ACC112 (cell line): ENCODE data around the gene TMEM79.
"Not testable (repeated sequence)": the region's sequence is repeated elsewhere in the genome, so short reads cannot be mapped to it uniquely, and the experiment has no call there.

Source experiments
- H2AFZ ChIP-seq: fragments of 200-600 bp; sonication (generic); one replicate; pipeline ENCODE4 v1.6.0; 2017; ENCODE audit warnings: antibody characterized with exemption, low read length; ENCODE audit not compliant: unreplicated experiment
- H3K27ac ChIP-seq: fragments of 200-600 bp; sonication (generic); 2 replicates; pipeline ENCODE4 v1.5.1; 2014; ENCODE audit warnings: low read depth, mild to moderate bottlenecking, antibody characterized with exemption, low read length, moderate library complexity
- H3K27me3 ChIP-seq: fragments of 200-600 bp; sonication (generic); 2 replicates; pipeline ENCODE4 v1.6.1; 2014; ENCODE audit warnings: mild to moderate bottlenecking, antibody characterized with exemption, low read length, moderate library complexity, mixed read lengths; ENCODE audit not compliant: insufficient read depth
- H3K36me3 ChIP-seq: fragments of 200-600 bp; sonication (generic); 2 replicates; pipeline ENCODE4 v1.6.1; 2016; ENCODE audit warnings: mild to moderate bottlenecking, antibody characterized with exemption, low read length, moderate library complexity, mixed read lengths; ENCODE audit not compliant: insufficient read depth
- H3K4me1 ChIP-seq: fragments of 200-600 bp; sonication (generic); one replicate; pipeline ENCODE4 v1.6.1; 2016; ENCODE audit warnings: low read length, mixed read lengths; ENCODE audit not compliant: insufficient read depth, unreplicated experiment, control insufficient read depth
- H3K4me3 ChIP-seq: fragments of 200-600 bp; sonication (generic); 2 replicates; pipeline ENCODE4 v1.5.1; 2014; ENCODE audit warnings: mild to moderate bottlenecking, low read depth, low read length
- H3K79me2 ChIP-seq: fragments of 200-600 bp; sonication (generic); one replicate; pipeline ENCODE4 v1.6.0; 2016; ENCODE audit warnings: low read length; ENCODE audit not compliant: control insufficient read depth, unreplicated experiment, insufficient read depth

The TMEM79 gene

DNA sequence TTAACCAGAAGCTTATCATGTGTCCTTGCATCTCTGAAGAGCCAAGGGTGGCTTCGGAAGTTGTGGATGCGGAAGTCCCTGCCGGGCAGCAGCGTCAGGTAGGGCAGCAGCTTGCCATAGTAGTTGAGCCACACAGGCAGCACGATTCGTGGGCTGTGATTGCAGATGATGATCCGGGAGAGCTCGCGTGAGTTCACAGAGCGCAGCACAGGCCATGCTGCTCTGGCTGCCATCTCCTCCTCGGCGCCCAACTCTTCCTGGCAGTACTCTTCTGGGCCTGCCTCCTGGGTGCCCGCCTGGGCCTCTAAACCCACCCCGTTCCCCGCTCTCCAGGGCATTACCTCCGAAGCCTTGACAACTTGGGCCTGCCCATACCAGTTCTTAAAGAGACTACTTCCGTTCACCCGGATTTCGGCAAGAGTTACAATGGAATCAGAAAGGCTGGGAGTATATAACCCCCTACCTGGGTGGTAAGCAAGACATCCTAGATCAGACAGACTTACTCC is 14.8 kb downstream of the TMEM79 start, which contains the start of gene VHLL:
Gene VHLL (minus strand): TSS at position 456 of the 506 bp plus-strand sequence. CDS start 118 bp downstream, at position 338.
- no peak within 1 kb of the TSS for H3K4me3 ChIP-seq
- H3K4me1 ChIP-seq = peaks cover 8% of the 10 kb centered on the region
- no peaks in the 10 kb centered on the region for H3K36me3 ChIP-seq
- H2AFZ ChIP-seq = no peak within 1 kb of the TSS
- no peak within 1 kb of the TSS for H3K27ac ChIP-seq
- peaks cover 13% of the 10 kb centered on the region for H3K79me2 ChIP-seq
- no peaks in the 10 kb centered on the region for H3K27me3 ChIP-seq

DNA sequence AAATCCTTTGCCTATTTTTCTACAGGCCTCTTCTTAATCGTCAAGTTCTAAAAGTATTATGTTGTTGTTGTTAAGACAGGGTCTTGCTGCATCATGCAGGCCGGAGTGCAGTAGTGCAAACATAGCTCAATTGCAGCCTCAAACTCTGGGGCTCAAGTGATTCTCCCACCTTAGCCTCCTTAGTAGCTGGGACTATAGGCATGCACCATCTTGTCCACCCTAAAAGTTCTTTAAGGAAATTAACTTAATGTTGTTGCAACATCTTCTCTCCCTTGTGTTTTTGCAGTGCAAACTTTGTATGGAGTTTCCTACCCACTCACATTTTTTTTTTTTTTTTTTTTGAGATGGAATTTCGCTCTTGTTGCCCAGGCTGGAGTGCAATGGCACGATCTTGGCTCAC is 19.1 kb downstream of the TMEM79 start:
- H2AFZ ChIP-seq = no peak overlapping the region
- H3K27me3 ChIP-seq = no peaks in the 10 kb centered on the region
- H3K36me3 ChIP-seq = peaks cover 4% of the 10 kb centered on the region; the same call in 1 of the 2 replicates
- no peak overlapping the region for H3K27ac ChIP-seq
- peaks cover 5% of the 10 kb centered on the region for H3K4me1 ChIP-seq
- no peak overlapping the region for H3K4me3 ChIP-seq
- no peaks in the 10 kb centered on the region for H3K79me2 ChIP-seq

- no peak overlapping the region for H2AFZ ChIP-seq
- H3K36me3 ChIP-seq = peaks cover 15% of the 10 kb centered on the region
- H3K4me1 ChIP-seq = peaks cover 9% of the 10 kb centered on the region
- peaks cover 7% of the 10 kb centered on the region for H3K79me2 ChIP-seq
- H3K27me3 ChIP-seq = no peaks in the 10 kb centered on the region
- H3K27ac ChIP-seq = no peak overlapping the region
- H3K4me3 ChIP-seq = no peak overlapping the region
Measured at GRCh38 chr1:156305215-156305614, 21.1 kb downstream of the TMEM79 start.

GRCh38 chr1:156308078-156308477 is 24.0 kb downstream of the TMEM79 start:
- Histone ChIP-seq H3K4me1 (peaks cover 31% of the 10 kb centered on the region), H2AFZ (no peak overlapping the region), H3K4me3 (no peak overlapping the region), H3K79me2 (peaks cover 7% of the 10 kb centered on the region), H3K36me3 (peaks cover 25% of the 10 kb centered on the region), H3K27ac (no peak overlapping the region), H3K27me3 (no peaks in the 10 kb centered on the region)

DNA sequence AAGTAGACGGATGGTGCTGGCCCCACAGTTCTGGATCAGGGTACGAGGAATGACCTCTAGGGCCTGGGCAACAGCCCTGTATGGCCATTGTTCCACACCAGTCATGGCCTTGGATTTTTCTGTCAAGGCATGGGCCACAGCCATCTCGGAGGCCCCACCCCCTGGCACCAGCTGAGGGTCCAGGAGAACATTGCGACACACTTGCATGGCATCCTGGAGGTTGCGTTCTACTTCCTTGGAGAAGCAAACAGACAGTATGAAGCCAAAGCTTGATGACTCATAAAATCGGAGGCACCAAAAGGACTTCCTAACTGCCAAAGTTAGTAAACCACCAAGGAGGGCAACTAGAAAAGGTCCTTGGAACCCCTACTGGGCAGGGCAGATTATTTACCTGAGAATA is 26.8 kb downstream of the TMEM79 start:
- H3K27ac ChIP-seq = peak overlapping the region; percentile 61
- no peak overlapping the region for H3K4me3 ChIP-seq
- peaks cover 31% of the 10 kb centered on the region for H3K4me1 ChIP-seq
- peaks cover 7% of the 10 kb centered on the region for H3K79me2 ChIP-seq
- H3K27me3 ChIP-seq = no peaks in the 10 kb centered on the region
- no peak overlapping the region for H2AFZ ChIP-seq
- H3K36me3 ChIP-seq = peaks cover 33% of the 10 kb centered on the region

DNA sequence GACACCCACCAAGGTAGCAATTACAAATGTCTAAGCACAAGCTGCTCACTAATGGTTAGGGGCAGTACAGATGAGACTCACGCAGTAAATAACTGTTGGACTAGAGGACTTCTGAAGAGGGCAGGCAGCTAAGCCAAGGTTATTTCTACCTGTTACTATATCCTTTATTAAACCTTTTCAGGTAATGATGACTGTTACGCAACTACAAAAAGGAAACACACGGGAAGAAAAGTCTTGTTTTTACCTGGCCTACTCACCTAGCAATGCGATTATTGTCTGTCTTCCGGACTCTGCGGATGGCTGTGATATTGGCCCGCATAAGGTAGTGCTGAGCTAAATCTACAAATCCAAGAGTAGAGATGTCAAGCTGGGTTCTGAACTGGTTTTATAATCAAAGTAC is 32.8 kb downstream of the TMEM79 start:
- Histone ChIP-seq H3K4me3 (no peak overlapping the region), H3K27ac (no peak overlapping the region), H2AFZ (no peak overlapping the region), H3K36me3 (peaks cover 54% of the 10 kb centered on the region), H3K79me2 (peaks cover 10% of the 10 kb centered on the region), H3K27me3 (no peaks in the 10 kb centered on the region), H3K4me1 (peaks cover 8% of the 10 kb centered on the region)

DNA sequence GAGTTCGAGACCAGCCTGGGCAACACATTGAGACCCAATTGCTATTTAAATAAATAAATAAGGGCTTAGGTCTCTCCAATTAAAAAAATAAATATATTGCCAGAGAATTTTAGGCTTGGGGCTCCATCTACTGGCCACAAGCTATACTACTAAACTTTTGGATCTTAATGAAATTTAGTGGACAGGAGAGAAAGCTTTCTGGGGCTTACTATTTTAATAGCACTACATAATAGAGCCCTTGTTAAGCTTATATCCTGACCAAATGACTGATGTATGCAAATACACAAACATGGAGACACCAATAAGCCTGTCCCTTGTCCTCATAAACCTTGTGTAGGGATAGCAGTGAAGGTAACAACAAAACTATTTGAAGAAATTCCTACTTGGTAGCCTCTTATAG is 35.5 kb downstream of the TMEM79 start:
- peaks cover 54% of the 10 kb centered on the region for H3K36me3 ChIP-seq
- H3K27me3 ChIP-seq = no peaks in the 10 kb centered on the region
- H3K4me1 ChIP-seq = no peaks in the 10 kb centered on the region
- no peak overlapping the region for H2AFZ ChIP-seq
- H3K27ac ChIP-seq = no peak overlapping the region
- no peak overlapping the region for H3K4me3 ChIP-seq
- H3K79me2 ChIP-seq = peaks cover 13% of the 10 kb centered on the region

DNA sequence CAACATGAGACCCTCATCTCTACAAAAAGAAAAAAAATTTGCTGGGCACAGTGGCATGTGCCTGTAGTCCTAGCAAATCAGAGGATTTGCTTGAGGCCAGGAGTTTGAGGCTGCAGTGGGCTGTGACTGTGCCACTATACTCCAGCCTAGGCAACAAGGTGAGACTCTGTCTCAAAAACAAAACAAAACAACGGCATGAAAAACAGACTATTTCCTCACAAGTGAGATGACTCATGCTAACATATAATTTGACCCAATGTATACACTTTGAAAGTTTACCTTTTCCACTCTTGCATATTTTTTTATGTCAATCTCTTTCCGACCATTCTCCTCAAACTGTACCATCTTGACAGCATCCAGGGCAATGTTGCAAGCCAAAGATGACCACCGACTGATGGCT is 36.4 kb downstream of the TMEM79 start:
- Histone ChIP-seq H3K36me3 (peaks cover 54% of the 10 kb centered on the region), H3K79me2 (peaks cover 13% of the 10 kb centered on the region), H3K4me1 (no peaks in the 10 kb centered on the region), H3K27ac (peak overlapping the region; percentile 28; the same call in 1 of the 2 replicates), H2AFZ (no peak overlapping the region), H3K4me3 (no peak overlapping the region), H3K27me3 (no peaks in the 10 kb centered on the region)

- Histone ChIP-seq H3K79me2 (peaks cover 13% of the 10 kb centered on the region), H3K36me3 (peaks cover 41% of the 10 kb centered on the region)
- not testable (repeated sequence) for H2AFZ ChIP-seq
Measured at GRCh38 chr1:156323179-156323578, 39.1 kb downstream of the TMEM79 start.

DNA sequence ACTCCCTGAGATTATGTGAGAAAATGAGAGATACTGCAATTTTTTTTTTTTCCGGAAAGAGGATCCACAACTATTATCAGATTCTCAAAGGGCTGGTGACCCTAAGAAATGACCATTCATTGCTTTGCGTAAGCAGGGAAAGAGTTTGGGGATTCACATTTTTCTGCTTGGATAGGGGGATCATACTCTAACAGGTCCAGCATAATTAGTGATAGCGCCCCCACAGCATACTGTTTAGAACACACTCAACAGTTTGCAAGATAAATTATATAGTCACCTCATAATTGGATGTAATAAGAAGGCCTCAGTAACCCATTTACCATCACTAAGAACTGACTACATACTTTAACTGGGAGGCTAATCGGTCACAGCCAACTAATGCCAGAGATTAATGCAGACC is 52.1 kb downstream of the TMEM79 start:
- no peak overlapping the region for H3K27ac ChIP-seq
- H2AFZ ChIP-seq = no peak overlapping the region
- peak overlapping the region; percentile 97 for H3K4me3 ChIP-seq
- H3K79me2 ChIP-seq = peaks cover 56% of the 10 kb centered on the region
- peaks cover 36% of the 10 kb centered on the region for H3K36me3 ChIP-seq
- peaks cover 15% of the 10 kb centered on the region for H3K4me1 ChIP-seq
- H3K27me3 ChIP-seq = no peaks in the 10 kb centered on the region

More at GRCh38 chr1:156323179-156323578, 39.1 kb downstream of the TMEM79 start:
- H3K4me1 ChIP-seq, H3K27me3 ChIP-seq, H3K4me3 ChIP-seq, H3K27ac ChIP-seq: not testable (repeated sequence)

- Histone ChIP-seq H3K79me2 (peaks cover 52% of the 10 kb centered on the region), H3K27ac (peak overlapping the region; percentile 38), H3K4me1 (peaks cover 15% of the 10 kb centered on the region), H3K4me3 (peak overlapping the region; percentile 97), H3K36me3 (peaks cover 33% of the 10 kb centered on the region), H3K27me3 (no peaks in the 10 kb centered on the region), H2AFZ (peak overlapping the region; percentile 73)
Measured at GRCh38 chr1:156337052-156337887, 53.1 kb downstream of the TMEM79 start.
